Measurements from ENCODE around the gene RDX.

GRCh38 chr11:110196241-110196754 lies 100.1 kb downstream of the RDX start:
- TF ChIP-seq POLR2A (IDR thresholded peaks at IDR 0.05; ENCODE audit: low read depth, low read length), result no peak
- TF ChIP-seq POLR2AphosphoS5 (IDR thresholded peaks at IDR 0.05; ENCODE audit: low read depth, low read length), result no peak
